GM23338 (cell line): ENCODE results near the gene ODAD3. TPM values are rescaled to one million over a fixed set of nuclear protein-coding genes. Genes with fewer than 3 reads are reported as not detected.

Experiments
- ATAC-seq: fragments of 200-7000 bp; cut with Tn5 transposase; 3 replicates; pipeline ENCODE4 v1.9.1; 2020
- DNase-seq: peaks from one replicate; pipeline ENCODE4 v3.0.0-alpha.2; 2015; ENCODE audit warnings: low spot score
- H2AFZ ChIP-seq: fragments of 200-600 bp; sonication (generic); 2 replicates; pipeline ENCODE4 v1.8.0; 2016; ENCODE audit warnings: antibody characterized with exemption, mild to moderate bottlenecking, moderate library complexity
- H3F3A ChIP-seq: fragments of 200-600 bp; sonication (generic); replicated peaks from 2 replicates; pipeline ENCODE4 v1.8.0; 2017; ENCODE audit warnings: antibody characterized with exemption, mixed run types, low read depth
- H3K27ac ChIP-seq: fragments of 200-600 bp; sonication (generic); 2 replicates; pipeline ENCODE4 v1.6.1; 2016; ENCODE audit warnings: low read depth
- H3K27me3 ChIP-seq: fragments of 200-600 bp; sonication (generic); 2 replicates; pipeline ENCODE4 v1.8.0; 2016; ENCODE audit warnings: mild to moderate bottlenecking, mixed run types, moderate library complexity; ENCODE audit not compliant: insufficient read depth
- H3K36me3 ChIP-seq: fragments of 200-600 bp; sonication (generic); 2 replicates; pipeline ENCODE4 v1.8.0; 2016; ENCODE audit warnings: mild to moderate bottlenecking; ENCODE audit not compliant: insufficient read depth
- H3K4me1 ChIP-seq: fragments of 200-600 bp; sonication (generic); 2 replicates; pipeline ENCODE4 v1.8.0; 2016; ENCODE audit warnings: mild to moderate bottlenecking, moderate library complexity; ENCODE audit not compliant: insufficient read depth
- H3K4me2 ChIP-seq: fragments of 200-600 bp; sonication (generic); 2 replicates; pipeline ENCODE4 v1.7.1; 2017; ENCODE audit warnings: mixed run types
- H3K4me3 ChIP-seq: fragments of 200-600 bp; sonication (generic); 2 replicates; pipeline ENCODE4 v1.6.1; 2016; ENCODE audit warnings: mixed run types
- H3K79me2 ChIP-seq: fragments of 200-600 bp; sonication (generic); replicated peaks from 2 replicates; pipeline ENCODE4 v1.8.0; 2017; ENCODE audit warnings: mild to moderate bottlenecking; ENCODE audit not compliant: insufficient read depth
- H3K9me2 ChIP-seq: fragments of 200-600 bp; sonication (generic); 2 replicates; pipeline ENCODE4 v1.8.0; 2017; ENCODE audit not compliant: insufficient read depth
- H4K20me1 ChIP-seq: fragments of 200-600 bp; sonication (generic); replicated peaks from 2 replicates; pipeline ENCODE4 v1.8.0; 2017; ENCODE audit warnings: mild to moderate bottlenecking; ENCODE audit not compliant: insufficient read depth
- H3K27ac Mint-ChIP-seq: 2 replicates; pipeline ENCODE4 v1.8.0; 2020; ENCODE audit warnings: inconsistent platforms, mild to moderate bottlenecking, moderate library complexity, mixed read lengths
- H3K27me3 Mint-ChIP-seq: 3 replicates; pipeline ENCODE4 v1.8.0; 2022; ENCODE audit warnings: low read depth, mild to moderate bottlenecking, moderate library complexity, mixed read lengths, inconsistent platforms; ENCODE audit not compliant: insufficient read depth, poor library complexity
- H3K36me3 Mint-ChIP-seq: 3 replicates; pipeline ENCODE4 v1.8.0; 2021; ENCODE audit warnings: low read depth, mild to moderate bottlenecking, inconsistent platforms, moderate library complexity, mixed read lengths
- H3K4me1 Mint-ChIP-seq: 3 replicates; pipeline ENCODE4 v1.8.0; 2020; ENCODE audit warnings: mild to moderate bottlenecking, inconsistent platforms, mixed read lengths
- H3K4me3 Mint-ChIP-seq: 3 replicates; pipeline ENCODE4 v1.8.0; 2021; ENCODE audit warnings: moderate library complexity, mild to moderate bottlenecking, inconsistent platforms, mixed read lengths
- H3K9me3 Mint-ChIP-seq: 3 replicates; pipeline ENCODE4 v1.8.0; 2020; ENCODE audit warnings: moderate library complexity, mild to moderate bottlenecking, inconsistent platforms, mixed read lengths
- CREB1 ChIP-seq: fragments of 250-450 bp; sonication (Bioruptor Pico); IDR thresholded peaks from 2 replicates; pipeline ENCODE4 v1.5.0; 2020; ENCODE audit warnings: low read depth, mild to moderate bottlenecking, moderate library complexity
- ETS1 ChIP-seq: IDR thresholded peaks from 2 replicates; pipeline ENCODE4 v1.6.1; 2016; ENCODE audit warnings: antibody characterized with exemption
- EZH2 ChIP-seq: fragments of 200-600 bp; sonication (generic); IDR thresholded peaks from one replicate; pipeline ENCODE4 v1.8.0; 2017; ENCODE audit warnings: antibody characterized with exemption, mild to moderate bottlenecking, low read depth; ENCODE audit not compliant: unreplicated experiment
- EZH2phosphoT487 ChIP-seq: fragments of 200-600 bp; sonication (generic); IDR thresholded peaks from one replicate; pipeline ENCODE4 v1.8.1; 2018; ENCODE audit warnings: antibody characterized with exemption; ENCODE audit not compliant: unreplicated experiment
- JUNB ChIP-seq: IDR thresholded peaks from one replicate; pipeline ENCODE4 v1.6.1; 2016; ENCODE audit warnings: antibody characterized with exemption; ENCODE audit not compliant: unreplicated experiment
- NANOG ChIP-seq: IDR thresholded peaks from 2 replicates; pipeline ENCODE4 v1.6.1; 2016; ENCODE audit warnings: antibody characterized with exemption, borderline replicate concordance
- REST ChIP-seq: IDR thresholded peaks from one replicate; pipeline ENCODE4 v1.6.1; 2018; ENCODE audit warnings: antibody characterized with exemption; ENCODE audit not compliant: unreplicated experiment
- STAT1 ChIP-seq: IDR thresholded peaks from one replicate; pipeline ENCODE4 v1.6.1; 2016; ENCODE audit warnings: antibody characterized with exemption; ENCODE audit not compliant: unreplicated experiment
- ZNF331 ChIP-seq: fragments of 250-450 bp; sonication (Bioruptor Pico); IDR thresholded peaks from 2 replicates; pipeline ENCODE4 v1.5.0; 2020; ENCODE audit warnings: low read depth, mild to moderate bottlenecking, moderate library complexity
- polyA plus RNA-seq: library from polyadenylated mRNA; unstranded; fragments of >200 nt; fragmentation: Nextera tagmentation; extraction: Ambion mirVana; gene quantifications from 2 replicates; pipeline ENCODE4 v1.2.1, GENCODE V29; 2016
- total RNA-seq: library from RNA; depleted of rRNA; stranded (reverse); fragments of >200 nt; shearing (Covaris generic); gene quantifications from 2 replicates; pipeline ENCODE4 v1.2.3, GENCODE V29; 2014

Gene ODAD3
- total and polyA plus RNA-seq, 2 experiments from 2014 or later, result 1.5 to 6.1 TPM

GRCh38 chr19:11446271-11446651 is 11.3 kb upstream of the ODAD3 start:
- Histone ChIP-seq H3K79me2 (no peaks in the 10 kb centered on the region), H3K27ac (no peak overlapping the region), H3K4me3 (no peak overlapping the region), H3K4me2 (no peak overlapping the region), H3K4me1 (peaks cover 5% of the 10 kb centered on the region), H3F3A (0 out of 2 replicates have a peak, but pooled peaks cover 2% of the 10 kb centered on the region), H3K27me3 (no peaks in the 10 kb centered on the region), H2AFZ (no peak overlapping the region), H4K20me1 (no peaks in the 10 kb centered on the region; the same call in 1 of the 2 replicates), H3K36me3 (peaks cover 6% of the 10 kb centered on the region), H3K9me2 (no peaks in the 10 kb centered on the region)
- no peak; the same call in 2 of the 3 replicates for ATAC-seq
- H3K9me3 Mint-ChIP-seq, result no peaks in the 10 kb centered on the region; the same call in 2 of the 3 replicates
- no peak for TF ChIP-seq ZNF331 (CRISPR knock-in tag)
- no peak for DNase-seq
- H3K4me3 Mint-ChIP-seq, result no peak overlapping the region
- H3K4me1 Mint-ChIP-seq, result peaks cover 6% of the 10 kb centered on the region; the same call in 2 of the 3 replicates
- H3K27me3 Mint-ChIP-seq, result peaks cover 6% of the 10 kb centered on the region
- H3K36me3 Mint-ChIP-seq, result peaks cover 52% of the 10 kb centered on the region
- H3K27ac Mint-ChIP-seq, result no peak overlapping the region

GRCh38 chr19:11445141-11445540 is 10.2 kb upstream of the ODAD3 start:
- H3K36me3 Mint-ChIP-seq, result peaks cover 61% of the 10 kb centered on the region
- H3K27ac Mint-ChIP-seq, result no peak overlapping the region
- H3K4me1 Mint-ChIP-seq, result peaks cover 3% of the 10 kb centered on the region; the same call in 2 of the 3 replicates

GRCh38 chr19:11444059-11444458 is 9.1 kb upstream of the ODAD3 start:
- H3K79me2 ChIP-seq, result no peaks in the 10 kb centered on the region
- H3K9me3 Mint-ChIP-seq, result no peaks in the 10 kb centered on the region; the same call in 2 of the 3 replicates
- peaks cover 60% of the 10 kb centered on the region for H3K36me3 Mint-ChIP-seq
- peaks cover 3% of the 10 kb centered on the region; the same call in 2 of the 3 replicates for H3K4me1 Mint-ChIP-seq
- H3K4me2 ChIP-seq, result no peak overlapping the region
- no peak for TF ChIP-seq CREB1 (CRISPR knock-in tag)
- TF ChIP-seq ETS1, result no peak
- no peak for TF ChIP-seq EZH2phosphoT487
- no peak for TF ChIP-seq JUNB
- TF ChIP-seq NANOG, result no peak
- TF ChIP-seq ZNF331 (CRISPR knock-in tag), result no peak
- TF ChIP-seq REST, result no peak
- TF ChIP-seq STAT1, result no peak
- TF ChIP-seq EZH2, result no peak
- H3K4me3 Mint-ChIP-seq, result no peak overlapping the region
- H4K20me1 ChIP-seq, result peaks cover 3% of the 10 kb centered on the region; the same call in 1 of the 2 replicates
- H3K4me3 ChIP-seq, result no peak overlapping the region
- H3K27me3 Mint-ChIP-seq, result peaks cover 2% of the 10 kb centered on the region
- no peaks in the 10 kb centered on the region for H3K27me3 ChIP-seq
- peaks cover 22% of the 10 kb centered on the region for H3K36me3 ChIP-seq
- ATAC-seq (no peak), DNase-seq (no peak)
- no peak overlapping the region for H2AFZ ChIP-seq
- H3F3A ChIP-seq, result no peaks in the 10 kb centered on the region
- no peaks in the 10 kb centered on the region for H3K9me2 ChIP-seq
- no peaks in the 10 kb centered on the region for H3K4me1 ChIP-seq
- H3K27ac ChIP-seq, result no peak overlapping the region
- H3K27ac Mint-ChIP-seq, result peak overlapping the region; percentile 59; the same call in 1 of the 2 replicates

More at GRCh38 chr19:11445141-11445540, 10.2 kb upstream of the ODAD3 start:
- Histone ChIP-seq H3K4me1 (no peaks in the 10 kb centered on the region), H3F3A (0 out of 2 replicates have a peak, but pooled peaks cover 2% of the 10 kb centered on the region), H3K27me3 (no peaks in the 10 kb centered on the region), H3K79me2 (no peaks in the 10 kb centered on the region), H3K9me2 (no peaks in the 10 kb centered on the region), H3K36me3 (peaks cover 16% of the 10 kb centered on the region), H3K27ac (no peak overlapping the region), H3K4me2 (no peak overlapping the region), H2AFZ (no peak overlapping the region), H4K20me1 (peaks cover 3% of the 10 kb centered on the region; the same call in 1 of the 2 replicates), H3K4me3 (no peak overlapping the region)
- no peak for DNase-seq
- ATAC-seq, result no peak
- Mint-ChIP-seq H3K9me3 (no peaks in the 10 kb centered on the region; the same call in 2 of the 3 replicates), H3K27me3 (peaks cover 6% of the 10 kb centered on the region), H3K4me3 (no peak overlapping the region)
- TF ChIP-seq EZH2 (no peak), ZNF331 (CRISPR knock-in tag) (no peak)
